WI38 (cell line): ENCODE measurements around the gene MORC3.
"Not testable (repeated sequence)": the region's sequence is repeated elsewhere in the genome, so short reads cannot be mapped to it uniquely, and the experiment has no call there.

ENCODE experiments used
- H3K4me3 ChIP-seq: 2 replicates; pipeline ENCODE4 v1.5.1; 2011; ENCODE audit warnings: low read depth, mild to moderate bottlenecking, control low read depth, low read length
- CTCF ChIP-seq: IDR thresholded peaks from 2 replicates; pipeline ENCODE4 v1.5.1; 2012; ENCODE audit warnings: low read depth, mild to moderate bottlenecking, control low read depth, low read length

Gene MORC3

DNA sequence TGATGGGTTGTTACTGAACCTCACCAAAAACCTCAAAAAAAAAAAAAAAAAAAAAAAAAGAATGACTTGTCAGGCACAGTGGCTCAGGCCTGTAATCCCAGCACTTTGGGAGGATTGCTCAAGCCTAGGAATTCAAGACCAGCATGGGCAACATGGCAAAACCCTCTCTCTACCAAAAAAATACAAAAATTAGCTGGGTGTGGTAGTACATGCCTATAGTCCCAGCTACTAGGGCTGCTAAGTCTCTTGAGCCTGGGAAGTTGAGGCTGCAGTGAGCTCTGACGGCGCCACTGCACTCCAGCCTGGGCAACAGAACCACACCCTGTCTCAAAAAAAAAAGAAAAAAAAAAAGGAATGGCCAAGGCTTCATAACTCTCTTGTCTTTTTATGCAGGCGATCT, 76.3 kb downstream of the MORC3 start:
- no peak overlapping the region for H3K4me3 ChIP-seq
- no peak for TF ChIP-seq CTCF

- no peak overlapping the region for H3K4me3 ChIP-seq
- TF ChIP-seq CTCF = no peak
Observed at GRCh38 chr21:36396971-36397370, 77.0 kb downstream of the MORC3 start.

GRCh38 chr21:36397606-36398005, 77.6 kb downstream of the MORC3 start:
- no peak overlapping the region for H3K4me3 ChIP-seq
- TF ChIP-seq CTCF = no peak

- H3K4me3 ChIP-seq = not testable (repeated sequence)
Observed at GRCh38 chr21:36399736-36400135, 79.7 kb downstream of the MORC3 start.

- TF ChIP-seq CTCF = no peak
Observed at GRCh38 chr21:36400719-36401118, 80.7 kb downstream of the MORC3 start.

GRCh38 chr21:36402339-36402738, 82.3 kb downstream of the MORC3 start:
- no peak for TF ChIP-seq CTCF
- H3K4me3 ChIP-seq = no peak overlapping the region

More at GRCh38 chr21:36400719-36401118, 80.7 kb downstream of the MORC3 start:
- no peak overlapping the region for H3K4me3 ChIP-seq

DNA sequence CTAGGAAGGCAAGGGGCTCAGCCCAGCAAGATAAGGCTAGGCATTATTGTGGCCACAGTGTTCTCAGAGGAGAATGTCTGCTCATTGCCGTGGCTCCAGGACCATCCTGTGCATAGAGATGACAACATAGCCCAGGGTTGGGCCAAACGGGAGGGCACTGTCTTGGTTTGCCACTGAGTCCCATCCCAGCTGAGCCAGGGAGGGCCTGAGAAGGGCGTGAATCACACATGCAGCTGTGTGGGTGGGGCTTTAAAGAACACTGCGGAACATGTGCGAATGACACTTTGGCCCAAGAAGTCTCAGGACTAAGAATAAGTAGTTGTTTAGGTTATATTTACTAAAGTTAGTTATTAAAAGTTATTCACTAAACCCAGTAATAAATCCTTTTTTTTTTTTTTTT, 83.7 kb downstream of the MORC3 start:
- TF ChIP-seq CTCF = no peak
- no peak overlapping the region for H3K4me3 ChIP-seq

GRCh38 chr21:36408568-36408967, 88.6 kb downstream of the MORC3 start:
- H3K4me3 ChIP-seq = no peak overlapping the region
- no peak for TF ChIP-seq CTCF
